Stomach (tissue), 9 donors: Measurements from ENCODE around the gene BHLHA9. TPM values are rescaled to one million over a fixed set of nuclear protein-coding genes. Genes with fewer than 3 reads are reported as not detected.

Source experiments
- DNase-seq, 2 donors: peaks; one replicate each; pipeline versions ENCODE4 v3.0.0 to v3.0.0-alpha.2; 2013 to 2019
- H3K27ac ChIP-seq, 5 donors: fragments of 200-600 bp in 4 of 5; sonication (generic) in 4 of 5; one replicate each; pipeline ENCODE4 v1.5.1; 2013 to 2019; ENCODE audit warnings: mild to moderate bottlenecking in 1 of 5, moderate library complexity in 1 of 5
- H3K27me3 ChIP-seq, 3 donors: fragments of 200-600 bp; sonication (generic); one replicate each; pipeline ENCODE4 v1.5.1; 2017 to 2019; ENCODE audit warnings: mixed run types in 1 of 3
- H3K36me3 ChIP-seq, 4 donors: fragments of 200-600 bp; sonication (generic); 1 replicate in 3 of 4; 2 replicates in 1 of 4; pipeline ENCODE4 v1.5.1; 2016 to 2019
- H3K4me1 ChIP-seq, 4 donors: fragments of 200-600 bp; sonication (generic); one replicate each; pipeline ENCODE4 v1.5.1; 2016 to 2019
- H3K4me3 ChIP-seq, 4 donors: fragments of 200-600 bp; sonication (generic) in 3 of 4; one replicate each; pipeline ENCODE4 v1.5.1; 2016 to 2019; ENCODE audit warnings: mild to moderate bottlenecking in 1 of 4
- H3K9me3 ChIP-seq, 4 donors: fragments of 200-600 bp; sonication (generic); one replicate each; pipeline ENCODE4 v1.5.1; 2016 to 2019
- EP300 ChIP-seq: sonication (generic); formaldehyde crosslinking; IDR thresholded peaks from one replicate; pipeline ENCODE4 v1.6.1; 2017; ENCODE audit warnings: antibody characterized with exemption
- POLR2A ChIP-seq, 4 donors: fragments of 450-650 bp; IDR thresholded peaks; one replicate each; pipeline ENCODE4 v1.6.1; 2016; ENCODE audit warnings: antibody characterized with exemption in 4 of 4, control low read depth in 2 of 4, mild to moderate bottlenecking in 1 of 4, moderate library complexity in 1 of 4
- POLR2AphosphoS5 ChIP-seq, 3 donors: sonication (generic); formaldehyde crosslinking; IDR thresholded peaks; one replicate each; pipeline ENCODE4 v1.6.1; 2016; ENCODE audit warnings: antibody characterized with exemption in 3 of 3
- WGBS, 5 donors: extraction: QIAGEN DNeasy Blood & Tissue Kit in 3 of 5; methylation state at CpG; one replicate each; pipeline versions ENCODE4 v1.1.5 to v1.1.7; 2013 to 2018; 5-methylcytosine and 5-hydroxymethylcytosine counted together
- intact Hi-C: fragments of 100-400 bp; cut with DNase I; formaldehyde crosslinking; loops from one replicate; pipeline ENCODE4 v1.15.1; 2023; ENCODE audit warnings: low total_unique reads
- polyA plus RNA-seq, 3 donors: library from polyadenylated mRNA; stranded (reverse); fragments of 200-250 nt; gene quantifications; one replicate each; pipeline ENCODE4 v1.2.3, GENCODE V29; 2013
- total RNA-seq, 5 donors: library from RNA; depleted of rRNA; stranded (reverse); fragments of >200 nt; gene quantifications; one replicate each; pipeline versions ENCODE4 v1.1.0 to v1.2.3, GENCODE V29; 2014 to 2016
- TF ChIP-seq, protein P1 (sequence below), 7 experiments: fragments of 450-650 bp in 4 of 7; fragments of 200-600 bp in 3 of 7; sonication (generic) in 3 of 7; IDR thresholded peaks; one replicate each; pipeline ENCODE4 v1.5.1; 2016 to 2019; ENCODE audit warnings: antibody characterized with exemption in 7 of 7, control low read depth in 2 of 7, mild to moderate bottlenecking in 1 of 7
- donor health status: healthy with polysubstance abuse.
- donor health status: Bipolar disorder and iron deficiency.
- donor health status: healthy.

Gene BHLHA9
- total and polyA plus RNA-seq, 8 donors, result not detected

DNA sequence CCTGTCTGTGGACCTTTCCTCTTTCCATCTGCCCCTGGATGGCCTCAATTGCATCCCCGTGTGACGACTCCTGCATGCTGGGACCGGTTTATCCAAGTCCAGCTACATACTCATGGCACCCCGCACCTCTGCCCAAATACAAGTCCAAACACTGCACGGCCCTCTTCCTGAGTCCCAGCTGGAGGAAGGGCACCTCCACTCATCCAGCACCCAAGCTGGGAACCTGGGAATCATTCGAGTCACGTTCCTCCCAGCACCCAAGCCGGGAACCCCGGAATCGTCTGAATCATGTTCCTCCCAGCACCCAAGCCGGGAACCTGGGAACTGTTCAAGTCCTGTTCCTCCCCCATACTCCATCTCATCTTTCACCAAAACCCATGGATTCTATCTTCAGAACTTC is 19.5 kb downstream of the BHLHA9 start:
- Histone ChIP-seq H3K27ac (no peak overlapping the region), H3K4me3 (no peak overlapping the region), H3K4me1 (no peaks in the 10 kb centered on the region), H3K27me3 (peaks cover 0 to 5% (median 0%) of the 10 kb centered on the region in 3 donors), H3K36me3 (no peaks in the 10 kb centered on the region), H3K9me3 (no peaks in the 10 kb centered on the region)
- intact Hi-C loops, result no loop called here
- WGBS, 5 donors, result 82 to 91% (median 88%) methylated on average over 11 of the region's 11 CpGs
- no peak for TF ChIP-seq EP300
- no peak for TF ChIP-seq POLR2A (IDR thresholded peaks at IDR 0.05)
- no peak for TF ChIP-seq POLR2AphosphoS5 (IDR thresholded peaks at IDR 0.05)
- TF ChIP-seq, protein P1, sequence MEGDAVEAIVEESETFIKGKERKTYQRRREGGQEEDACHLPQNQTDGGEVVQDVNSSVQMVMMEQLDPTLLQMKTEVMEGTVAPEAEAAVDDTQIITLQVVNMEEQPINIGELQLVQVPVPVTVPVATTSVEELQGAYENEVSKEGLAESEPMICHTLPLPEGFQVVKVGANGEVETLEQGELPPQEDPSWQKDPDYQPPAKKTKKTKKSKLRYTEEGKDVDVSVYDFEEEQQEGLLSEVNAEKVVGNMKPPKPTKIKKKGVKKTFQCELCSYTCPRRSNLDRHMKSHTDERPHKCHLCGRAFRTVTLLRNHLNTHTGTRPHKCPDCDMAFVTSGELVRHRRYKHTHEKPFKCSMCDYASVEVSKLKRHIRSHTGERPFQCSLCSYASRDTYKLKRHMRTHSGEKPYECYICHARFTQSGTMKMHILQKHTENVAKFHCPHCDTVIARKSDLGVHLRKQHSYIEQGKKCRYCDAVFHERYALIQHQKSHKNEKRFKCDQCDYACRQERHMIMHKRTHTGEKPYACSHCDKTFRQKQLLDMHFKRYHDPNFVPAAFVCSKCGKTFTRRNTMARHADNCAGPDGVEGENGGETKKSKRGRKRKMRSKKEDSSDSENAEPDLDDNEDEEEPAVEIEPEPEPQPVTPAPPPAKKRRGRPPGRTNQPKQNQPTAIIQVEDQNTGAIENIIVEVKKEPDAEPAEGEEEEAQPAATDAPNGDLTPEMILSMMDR (IDR thresholded peaks at IDR 0.05), result no peak
- DNase-seq, result no peak

DNA sequence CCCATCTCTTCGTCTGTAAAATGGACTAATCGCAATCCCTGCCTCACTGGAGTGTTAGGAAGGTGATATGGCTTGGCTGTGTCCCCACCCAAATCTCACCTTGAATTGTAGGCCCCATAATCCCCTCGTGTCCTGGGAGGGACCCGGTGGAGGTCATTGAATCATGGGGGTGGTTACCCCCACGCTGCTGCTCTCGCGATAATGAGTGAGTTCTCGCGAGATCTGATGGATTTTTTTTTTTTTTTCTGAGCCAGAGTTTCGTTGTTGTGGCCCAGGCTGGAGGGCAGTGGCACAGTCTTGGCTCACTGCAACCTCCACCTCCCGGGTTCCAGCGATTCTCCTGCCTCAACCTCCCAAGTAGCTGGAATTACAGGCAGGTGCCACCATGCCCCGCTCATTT is 20.4 kb downstream of the BHLHA9 start:
- TF ChIP-seq EP300, result no peak
- TF ChIP-seq, protein P1 (IDR thresholded peaks at IDR 0.05), result no peak
- no peak for TF ChIP-seq POLR2A (IDR thresholded peaks at IDR 0.05)
- no peak for TF ChIP-seq POLR2AphosphoS5 (IDR thresholded peaks at IDR 0.05)
- intact Hi-C loops, result no loop called here
- Histone ChIP-seq H3K27me3 (peaks cover 0 to 12% (median 0%) of the 10 kb centered on the region in 3 donors), H3K9me3 (no peaks in the 10 kb centered on the region), H3K4me3 (no peak overlapping the region), H3K36me3 (no peaks in the 10 kb centered on the region), H3K4me1 (no peaks in the 10 kb centered on the region), H3K27ac (no peak overlapping the region)
- DNase-seq, result no peak
- WGBS, 5 donors, result 89 to 95% (median 92%) methylated on average over 13 of the region's 13 CpGs

GRCh38 chr17:1294157-1294717 is 24.0 kb downstream of the BHLHA9 start:
- intact Hi-C loops, result no loop called here
- peaks cover 0 to 12% (median 10%) of the 10 kb centered on the region in 4 donors for H3K4me1 ChIP-seq
- no peaks in the 10 kb centered on the region for H3K9me3 ChIP-seq
- peak; percentile 38 to 74 for DNase-seq
- H3K36me3 ChIP-seq, result no peaks in the 10 kb centered on the region
- H3K27me3 ChIP-seq, result peaks cover 0 to 44% (median 9%) of the 10 kb centered on the region in 3 donors
- no peak overlapping the region for H3K4me3 ChIP-seq
- TF ChIP-seq EP300 (no peak), POLR2A (IDR thresholded peaks at IDR 0.05) (no peak), POLR2AphosphoS5 (IDR thresholded peaks at IDR 0.05) (no peak)
- TF ChIP-seq, protein P1 (IDR thresholded peaks at IDR 0.05), result no peak
- 58 to 76% (median 63%) methylated on average over 12 of the region's 12 CpGs for WGBS, 5 donors
- no peak overlapping the region for H3K27ac ChIP-seq

DNA sequence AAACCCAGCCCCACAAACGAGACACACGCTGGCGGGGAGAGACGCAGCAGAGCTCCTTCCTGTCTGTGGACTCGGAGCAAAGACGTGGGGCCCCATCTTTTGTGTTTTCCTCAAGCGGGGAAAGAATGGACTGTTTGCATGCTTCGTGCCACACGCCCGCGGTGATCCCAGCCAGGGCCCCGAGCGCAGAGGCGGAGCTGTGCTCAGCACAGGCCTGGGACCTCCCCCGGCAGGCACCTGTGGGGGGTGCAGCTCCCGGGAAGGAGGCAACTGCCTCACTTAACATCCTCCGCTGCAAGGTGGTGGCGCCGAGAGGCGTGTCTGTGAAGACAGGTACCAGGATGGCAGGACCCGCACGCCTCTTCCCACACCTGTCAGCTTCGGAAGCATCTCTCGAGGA is 28.4 kb downstream of the BHLHA9 start:
- H3K9me3 ChIP-seq, result no peaks in the 10 kb centered on the region
- TF ChIP-seq, protein P1 (IDR thresholded peaks at IDR 0.05), result no peak
- TF ChIP-seq EP300, result no peak
- no peak for TF ChIP-seq POLR2AphosphoS5 (IDR thresholded peaks at IDR 0.05)
- no peak for TF ChIP-seq POLR2A (IDR thresholded peaks at IDR 0.05)
- 6 to 20% (median 11%) methylated on average over 12 to 24 of the region's 24 CpGs for WGBS, 5 donors
- peaks cover 0 to 12% (median 10%) of the 10 kb centered on the region in 4 donors for H3K4me1 ChIP-seq
- no peak overlapping the region for H3K27ac ChIP-seq
- H3K36me3 ChIP-seq, result no peaks in the 10 kb centered on the region
- intact Hi-C loops, result no loop called here
- peaks cover 0 to 83% (median 14%) of the 10 kb centered on the region in 3 donors for H3K27me3 ChIP-seq
- no peak overlapping the region for H3K4me3 ChIP-seq
- DNase-seq, result peak in 1 of 2 donors; percentile 77
